Measurements from ENCODE around the gene JPH3.
"Not testable (repeated sequence)": the region's sequence is repeated elsewhere in the genome, so short reads cannot be mapped to it uniquely, and the experiment has no call there.

The JPH3 gene

DNA sequence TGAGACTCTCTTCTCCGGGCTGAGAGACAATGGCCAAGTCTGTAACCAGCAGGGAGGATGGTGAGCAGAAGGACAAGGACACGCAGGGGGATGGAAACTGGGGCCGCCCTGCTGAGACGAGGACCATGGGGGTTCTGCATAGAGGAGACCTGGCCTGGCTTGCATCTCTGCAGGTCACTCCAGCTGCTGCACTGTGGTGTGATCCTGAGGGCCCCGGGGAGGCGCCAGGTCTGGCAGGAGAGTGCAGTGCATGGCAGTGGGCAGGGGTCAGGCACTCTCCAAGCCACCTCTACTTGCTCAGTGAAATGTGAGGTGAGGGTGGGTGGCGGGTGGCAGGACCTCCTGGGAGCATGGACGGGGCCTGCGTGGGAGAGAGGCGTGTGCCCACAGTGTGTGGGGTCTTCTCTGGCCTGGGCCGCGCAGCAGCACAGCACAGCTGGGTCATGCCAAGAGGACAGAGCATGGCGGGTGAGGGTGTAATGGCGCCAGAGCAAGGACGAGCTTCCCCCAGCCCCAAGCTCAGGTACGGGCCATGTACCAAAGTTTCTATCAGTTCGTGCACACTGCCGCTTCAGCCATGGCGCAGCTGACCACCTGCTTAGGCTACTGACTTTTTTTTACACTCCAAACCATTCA, 120.4 kb downstream of the JPH3 start:
- no peak overlapping the region for H3K4me3 ChIP-seq (ENCODE audit: low read length)
- no peak overlapping the region for H3K9ac ChIP-seq (ENCODE audit: low read depth, low read length)

GRCh38 chr16:87723226-87723623, 120.9 kb downstream of the JPH3 start:
- H3K4me3 ChIP-seq (ENCODE audit: low read length) = no peak overlapping the region
- H3K4me1 ChIP-seq (ENCODE audit: insufficient read depth, low read length) = no peaks in the 10 kb centered on the region
- peaks cover 50% of the 10 kb centered on the region for H3K36me3 ChIP-seq (ENCODE audit: insufficient read depth, low read length)
- H3K27me3 ChIP-seq (ENCODE audit: insufficient read depth, low read length) = no peaks in the 10 kb centered on the region
- 95% methylated on average over 12 of the region's 12 CpGs for WGBS
- H3K27ac ChIP-seq (ENCODE audit: low read depth, low read length) = no peak overlapping the region
- H3K9ac ChIP-seq (ENCODE audit: low read depth, low read length) = no peak overlapping the region
- H3K9me3 ChIP-seq (ENCODE audit: insufficient read depth, low read depth, low read length) = no peaks in the 10 kb centered on the region

More for the DNA sequence above, 120.4 kb downstream of the JPH3 start:
- Histone ChIP-seq H3K9me3 (ENCODE audit: insufficient read depth, low read depth, low read length) (no peaks in the 10 kb centered on the region), H3K36me3 (ENCODE audit: insufficient read depth, low read length) (peaks cover 48% of the 10 kb centered on the region), H3K4me1 (ENCODE audit: insufficient read depth, low read length) (no peaks in the 10 kb centered on the region), H3K27me3 (ENCODE audit: insufficient read depth, low read length) (no peaks in the 10 kb centered on the region), H3K27ac (ENCODE audit: low read depth, low read length) (no peak overlapping the region)
- WGBS = 93% methylated on average over 19 of the region's 19 CpGs

DNA sequence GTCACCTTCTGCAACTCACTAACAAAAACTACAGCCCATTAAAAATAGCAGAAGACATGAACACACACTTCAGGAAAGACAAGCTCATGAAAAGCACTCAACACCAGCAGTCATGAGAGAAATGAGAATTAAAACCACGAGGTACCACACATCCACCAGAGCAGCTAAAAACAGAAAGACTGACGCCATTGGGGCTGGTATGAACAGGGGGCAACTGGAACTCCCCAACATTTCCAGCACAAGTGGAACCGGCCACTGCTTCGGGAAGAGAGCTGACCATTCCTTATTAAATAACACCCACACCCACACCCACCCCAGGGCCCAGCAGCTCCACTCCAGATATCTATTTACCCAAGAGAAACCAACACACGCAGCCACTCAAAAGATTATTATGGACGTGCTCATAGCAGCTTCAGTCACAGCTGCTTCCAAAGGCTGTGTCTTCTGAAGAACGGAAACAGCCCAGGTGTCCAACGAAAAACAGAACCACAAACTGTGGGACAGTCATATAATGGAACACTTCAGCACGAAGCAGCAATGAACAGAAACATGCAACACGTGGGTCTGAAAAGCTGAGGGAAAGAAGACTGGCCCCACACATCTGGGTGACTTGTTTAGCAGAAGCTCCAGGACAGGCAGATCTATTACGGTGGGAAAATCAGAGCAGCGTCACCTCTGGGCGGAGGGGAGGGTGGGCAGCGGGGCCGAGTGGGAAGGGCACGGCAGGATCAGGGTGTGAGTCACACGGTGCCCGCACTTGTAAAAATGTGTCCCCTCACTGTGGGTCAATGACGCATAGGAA, 122.4 kb downstream of the JPH3 start:
- H3K9ac ChIP-seq (ENCODE audit: low read depth, low read length) = no peak overlapping the region
- H3K27ac ChIP-seq (ENCODE audit: low read depth, low read length) = no peak overlapping the region
- H3K4me1 ChIP-seq (ENCODE audit: insufficient read depth, low read length) = no peaks in the 10 kb centered on the region
- 95% methylated on average over 19 of the region's 19 CpGs for WGBS
- no peaks in the 10 kb centered on the region for H3K9me3 ChIP-seq (ENCODE audit: insufficient read depth, low read depth, low read length)
- no peak overlapping the region for H3K4me3 ChIP-seq (ENCODE audit: low read length)
- no peaks in the 10 kb centered on the region for H3K27me3 ChIP-seq (ENCODE audit: insufficient read depth, low read length)
- H3K36me3 ChIP-seq (ENCODE audit: insufficient read depth, low read length) = peaks cover 65% of the 10 kb centered on the region

DNA sequence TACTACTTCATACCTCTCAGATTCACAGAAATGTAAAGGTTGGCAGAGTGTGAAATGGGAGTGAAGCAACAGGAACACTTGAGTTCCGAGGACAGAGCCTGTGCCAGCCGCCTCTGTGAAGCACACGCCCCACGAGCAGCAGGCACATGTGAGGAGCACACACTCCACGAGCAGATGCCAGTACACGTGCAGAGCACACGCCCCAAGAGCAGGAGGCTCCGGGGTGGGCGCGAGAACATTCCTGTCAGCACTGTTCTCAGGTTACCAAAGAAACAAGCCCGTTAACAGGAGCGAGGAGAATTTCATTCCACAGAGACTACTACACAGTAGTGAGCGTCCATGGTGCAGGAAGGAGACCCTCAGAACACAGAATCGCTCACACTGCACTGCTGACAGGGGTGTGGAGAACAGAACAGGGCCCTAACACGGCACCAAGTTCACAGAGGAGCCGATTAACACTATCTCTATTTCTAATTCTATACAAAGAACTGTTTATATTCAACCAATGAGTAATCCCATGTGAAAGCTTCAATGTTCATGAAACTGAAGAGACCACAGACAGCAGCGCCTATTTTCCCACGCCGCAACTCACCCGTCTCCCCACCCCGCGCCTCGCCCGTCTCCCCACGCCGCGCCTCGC, 123.4 kb downstream of the JPH3 start:
- Histone ChIP-seq H3K27me3 (ENCODE audit: insufficient read depth, low read length) (no peaks in the 10 kb centered on the region), H3K9ac (ENCODE audit: low read depth, low read length) (no peak overlapping the region), H3K9me3 (ENCODE audit: insufficient read depth, low read depth, low read length) (no peaks in the 10 kb centered on the region), H3K4me1 (ENCODE audit: insufficient read depth, low read length) (no peaks in the 10 kb centered on the region), H3K4me3 (ENCODE audit: low read length) (no peak overlapping the region), H3K36me3 (ENCODE audit: insufficient read depth, low read length) (peaks cover 75% of the 10 kb centered on the region), H3K27ac (ENCODE audit: low read depth, low read length) (no peak overlapping the region)
- 92% methylated on average over 20 of the region's 28 CpGs for WGBS

DNA sequence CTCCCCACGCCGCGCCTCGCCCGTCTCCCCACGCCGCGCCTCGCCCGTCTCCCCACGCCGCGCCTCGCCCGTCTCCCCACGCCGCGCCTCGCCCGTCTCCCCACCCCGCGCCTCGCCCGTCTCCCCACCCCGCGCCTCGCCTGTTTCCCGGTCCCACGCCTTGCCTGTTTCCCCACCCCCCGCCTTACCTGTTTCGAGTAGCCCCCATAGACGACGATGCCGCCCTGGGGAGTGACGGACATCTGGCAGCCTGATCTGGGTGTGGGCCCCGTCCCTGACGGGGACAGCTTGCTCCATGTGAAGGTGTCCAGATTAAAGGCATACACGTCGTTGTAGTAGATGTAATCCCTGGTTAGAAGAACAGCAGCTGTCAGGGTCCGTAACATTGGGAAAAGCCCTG, 124.3 kb downstream of the JPH3 start:
- WGBS = 91% methylated on average over 26 of the region's 40 CpGs
- H3K4me3 ChIP-seq (ENCODE audit: low read length); H3K9ac ChIP-seq (ENCODE audit: low read depth, low read length); H3K27ac ChIP-seq (ENCODE audit: low read depth, low read length); H3K9me3 ChIP-seq (ENCODE audit: insufficient read depth, low read depth, low read length); H3K27me3 ChIP-seq (ENCODE audit: insufficient read depth, low read length); H3K4me1 ChIP-seq (ENCODE audit: insufficient read depth, low read length): not testable (repeated sequence)
- H3K36me3 ChIP-seq (ENCODE audit: insufficient read depth, low read length) = peaks cover 76% of the 10 kb centered on the region

GRCh38 chr16:87727346-87727745, 125.0 kb downstream of the JPH3 start:
- Histone ChIP-seq H3K27ac (ENCODE audit: low read depth, low read length) (no peak overlapping the region), H3K27me3 (ENCODE audit: insufficient read depth, low read length) (no peaks in the 10 kb centered on the region), H3K9me3 (ENCODE audit: insufficient read depth, low read depth, low read length) (no peaks in the 10 kb centered on the region), H3K9ac (ENCODE audit: low read depth, low read length) (no peak overlapping the region), H3K4me3 (ENCODE audit: low read length) (no peak overlapping the region), H3K4me1 (ENCODE audit: insufficient read depth, low read length) (no peaks in the 10 kb centered on the region), H3K36me3 (ENCODE audit: insufficient read depth, low read length) (peaks cover 72% of the 10 kb centered on the region)
- 96% methylated on average over 16 of the region's 16 CpGs for WGBS

- Histone ChIP-seq H3K27ac (ENCODE audit: low read depth, low read length) (no peak overlapping the region), H3K9me3 (ENCODE audit: insufficient read depth, low read depth, low read length) (no peaks in the 10 kb centered on the region), H3K9ac (ENCODE audit: low read depth, low read length) (no peak overlapping the region), H3K4me3 (ENCODE audit: low read length) (no peak overlapping the region), H3K4me1 (ENCODE audit: insufficient read depth, low read length) (no peaks in the 10 kb centered on the region), H3K36me3 (ENCODE audit: insufficient read depth, low read length) (peaks cover 65% of the 10 kb centered on the region), H3K27me3 (ENCODE audit: insufficient read depth, low read length) (no peaks in the 10 kb centered on the region)
- 95% methylated on average over 10 of the region's 12 CpGs for WGBS
These were observed 125.7 kb downstream of the JPH3 start for GRCh38 chr16:87728026-87728425.

DNA sequence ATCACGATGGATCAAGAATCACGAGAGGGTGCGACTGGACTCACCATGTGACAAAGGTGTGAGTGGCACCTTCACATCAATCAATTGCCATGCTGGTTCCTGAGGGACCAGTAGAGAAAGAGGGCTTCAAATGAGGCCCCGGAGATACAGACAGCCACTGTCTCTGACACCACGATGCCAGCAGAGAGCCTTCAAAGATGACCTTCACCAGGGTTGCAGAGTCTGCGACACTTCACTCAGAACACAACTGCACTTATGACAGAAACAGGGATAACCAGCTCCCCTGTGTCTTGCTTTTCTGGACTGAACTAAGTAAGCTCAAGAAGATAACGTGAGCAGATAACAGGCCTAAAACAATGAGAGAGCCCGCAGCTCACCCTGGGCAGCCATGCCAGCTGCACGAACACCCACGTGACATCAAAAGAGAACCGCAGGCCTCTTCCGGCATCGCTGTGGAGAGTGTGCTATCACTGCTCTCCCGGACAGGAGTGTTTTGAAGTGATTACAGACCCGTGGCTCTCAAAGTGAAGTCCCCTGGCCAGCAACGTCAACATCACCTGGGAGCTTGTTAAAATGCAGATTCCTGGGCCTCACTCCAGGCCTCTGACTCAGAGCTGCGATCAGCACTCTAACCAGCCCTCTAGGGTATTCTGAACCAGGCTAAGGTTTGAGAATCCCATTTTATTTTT, 127.1 kb downstream of the JPH3 start:
- H3K9me3 ChIP-seq (ENCODE audit: insufficient read depth, low read depth, low read length) = no peaks in the 10 kb centered on the region
- peaks cover 53% of the 10 kb centered on the region for H3K36me3 ChIP-seq (ENCODE audit: insufficient read depth, low read length)
- no peak overlapping the region for H3K9ac ChIP-seq (ENCODE audit: low read depth, low read length)
- WGBS = 95% methylated on average over 17 of the region's 17 CpGs
- no peak overlapping the region for H3K4me3 ChIP-seq (ENCODE audit: low read length)
- H3K27me3 ChIP-seq (ENCODE audit: insufficient read depth, low read length) = no peaks in the 10 kb centered on the region
- no peak overlapping the region for H3K27ac ChIP-seq (ENCODE audit: low read depth, low read length)
- no peaks in the 10 kb centered on the region for H3K4me1 ChIP-seq (ENCODE audit: insufficient read depth, low read length)

DNA sequence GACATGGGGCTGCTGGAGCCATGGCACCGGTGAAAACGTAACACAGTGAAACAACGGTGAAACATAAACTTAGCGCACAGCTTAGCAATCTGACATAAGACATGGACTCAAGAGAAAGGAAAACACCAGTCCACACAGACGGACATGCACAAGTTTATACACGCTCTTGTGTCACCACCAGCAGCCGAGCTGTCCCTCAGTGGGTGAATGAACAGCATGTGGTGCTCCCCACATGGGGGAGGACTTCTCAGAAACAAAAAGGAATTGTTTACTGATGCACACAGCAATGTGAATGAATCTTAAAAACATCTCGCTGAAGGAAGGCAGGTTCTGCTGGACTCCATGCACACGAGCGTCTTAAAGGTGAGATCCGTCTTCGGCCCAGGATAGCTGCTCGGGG, 129.3 kb downstream of the JPH3 start:
- H3K27ac ChIP-seq (ENCODE audit: low read depth, low read length) = no peak overlapping the region
- no peaks in the 10 kb centered on the region for H3K27me3 ChIP-seq (ENCODE audit: insufficient read depth, low read length)
- no peaks in the 10 kb centered on the region for H3K4me1 ChIP-seq (ENCODE audit: insufficient read depth, low read length)
- H3K4me3 ChIP-seq (ENCODE audit: low read length) = no peak overlapping the region
- H3K36me3 ChIP-seq (ENCODE audit: insufficient read depth, low read length) = peaks cover 55% of the 10 kb centered on the region
- H3K9ac ChIP-seq (ENCODE audit: low read depth, low read length) = no peak overlapping the region
- 96% methylated on average over 13 of the region's 13 CpGs for WGBS
- H3K9me3 ChIP-seq (ENCODE audit: insufficient read depth, low read depth, low read length) = no peaks in the 10 kb centered on the region

DNA sequence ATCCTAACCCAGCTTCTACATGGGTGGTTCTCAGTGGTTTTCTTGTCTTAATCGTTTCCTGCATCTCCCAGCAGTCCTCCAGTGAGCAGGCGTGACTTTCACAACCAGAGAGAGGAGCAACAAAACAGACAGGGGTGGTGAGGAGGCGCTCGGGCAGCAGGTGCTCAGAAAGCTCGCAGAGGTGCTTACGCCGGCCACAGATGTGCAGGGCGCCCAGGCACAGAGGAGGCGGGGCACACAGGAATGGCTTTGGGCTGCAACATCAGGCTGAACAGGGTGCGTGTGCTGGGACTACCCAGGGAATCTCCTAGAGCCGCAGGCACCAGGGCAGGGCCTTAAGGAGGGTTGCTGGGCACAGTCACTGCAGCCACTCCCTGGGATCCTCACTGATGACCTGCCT, 130.9 kb downstream of the JPH3 start:
- Histone ChIP-seq H3K4me1 (ENCODE audit: insufficient read depth, low read length) (no peaks in the 10 kb centered on the region), H3K9ac (ENCODE audit: low read depth, low read length) (no peak overlapping the region), H3K9me3 (ENCODE audit: insufficient read depth, low read depth, low read length) (no peaks in the 10 kb centered on the region), H3K27me3 (ENCODE audit: insufficient read depth, low read length) (no peaks in the 10 kb centered on the region), H3K36me3 (ENCODE audit: insufficient read depth, low read length) (peaks cover 43% of the 10 kb centered on the region), H3K4me3 (ENCODE audit: low read length) (no peak overlapping the region), H3K27ac (ENCODE audit: low read depth, low read length) (no peak overlapping the region)
- 93% methylated on average over 11 of the region's 11 CpGs for WGBS

- 59% methylated on average over 11 of the region's 14 CpGs for WGBS
- H3K9me3 ChIP-seq (ENCODE audit: insufficient read depth, low read depth, low read length) = no peaks in the 10 kb centered on the region
- peaks cover 29% of the 10 kb centered on the region for H3K36me3 ChIP-seq (ENCODE audit: insufficient read depth, low read length)
- no peaks in the 10 kb centered on the region for H3K27me3 ChIP-seq (ENCODE audit: insufficient read depth, low read length)
- H3K4me3 ChIP-seq (ENCODE audit: low read length) = no peak overlapping the region
- H3K9ac ChIP-seq (ENCODE audit: low read depth, low read length) = no peak overlapping the region
- H3K4me1 ChIP-seq (ENCODE audit: insufficient read depth, low read length) = no peaks in the 10 kb centered on the region
- H3K27ac ChIP-seq (ENCODE audit: low read depth, low read length) = no peak overlapping the region
These were observed 132.3 kb downstream of the JPH3 start for GRCh38 chr16:87734644-87735043.
